Smooth muscle cell (in vitro differentiated cells): ENCODE measurements around the gene LRRC71. TPM values are rescaled to one million over a fixed set of nuclear protein-coding genes. Genes with fewer than 3 reads are reported as not detected.

Experiments used
- DNase-seq: peaks from one replicate; lab custom pipeline; 2025; ENCODE audit not compliant: unreplicated experiment; lab: John Stamatoyannopoulos, UW
- H2AFZ ChIP-seq: fragments of 200-600 bp; sonication (generic); 2 replicates; pipeline ENCODE4 v1.6.0; 2016; ENCODE audit warnings: antibody characterized with exemption, low read depth, mild to moderate bottlenecking
- H3F3A ChIP-seq: fragments of 200-600 bp; sonication (generic); 2 replicates; pipeline ENCODE4 v1.6.0; 2017; ENCODE audit warnings: antibody characterized with exemption, low read depth
- H3K27ac ChIP-seq: fragments of 200-600 bp; sonication (generic); 2 replicates; pipeline ENCODE4 v1.5.1; 2016; ENCODE audit warnings: low read depth, mild to moderate bottlenecking
- H3K27me3 ChIP-seq: fragments of 200-600 bp; sonication (generic); 2 replicates; pipeline ENCODE4 v1.6.1; 2016; ENCODE audit warnings: low read depth, mild to moderate bottlenecking
- H3K36me3 ChIP-seq: fragments of 200-600 bp; sonication (generic); 2 replicates; pipeline ENCODE4 v1.5.1; 2016; ENCODE audit warnings: low read depth
- H3K4me1 ChIP-seq: fragments of 200-600 bp; sonication (generic); 2 replicates; pipeline ENCODE4 v1.5.1; 2016; ENCODE audit warnings: low read depth
- H3K4me2 ChIP-seq: fragments of 200-600 bp; sonication (generic); 2 replicates; pipeline ENCODE4 v1.6.0; 2016; ENCODE audit warnings: mild to moderate bottlenecking
- H3K4me3 ChIP-seq: fragments of 200-600 bp; sonication (generic); 2 replicates; pipeline ENCODE4 v1.5.1; 2016; ENCODE audit warnings: mild to moderate bottlenecking
- H3K79me2 ChIP-seq: fragments of 200-600 bp; sonication (generic); 2 replicates; pipeline ENCODE4 v1.6.0; 2016; ENCODE audit warnings: low read depth, mild to moderate bottlenecking
- H3K9ac ChIP-seq: fragments of 200-600 bp; sonication (generic); 2 replicates; pipeline ENCODE4 v1.6.0; 2016; ENCODE audit warnings: low read depth
- H3K9me3 ChIP-seq: fragments of 200-600 bp; sonication (generic); replicated peaks from 2 replicates; pipeline ENCODE4 v1.5.1; 2016; ENCODE audit warnings: low read depth
- H4K20me1 ChIP-seq: fragments of 200-600 bp; sonication (generic); 2 replicates; pipeline ENCODE4 v1.6.0; 2016; ENCODE audit warnings: low read depth
- CTCF ChIP-seq: fragments of 200-600 bp; sonication (generic); IDR thresholded peaks from 2 replicates; pipeline ENCODE4 v1.5.1; 2017; ENCODE audit warnings: borderline replicate concordance, mild to moderate bottlenecking, antibody characterized with exemption; ENCODE audit not compliant: insufficient read depth, poor library complexity, severe bottlenecking
- WGBS: methylation state at CpG from one replicate; pipeline ENCODE4 v1.1.7; 2016; ENCODE audit warnings: low lambda C conversion rate; 5-methylcytosine and 5-hydroxymethylcytosine counted together
- polyA plus RNA-seq: library from polyadenylated mRNA; unstranded; fragments of >200 nt; fragmentation: Nextera tagmentation; extraction: Ambion mirVana; gene quantifications from 2 replicates; pipeline ENCODE4 v1.2.1, GENCODE V29; 2016
- total RNA-seq: library from RNA; depleted of rRNA; stranded (reverse); fragments of >200 nt; gene quantifications from 2 replicates; pipeline ENCODE4 v1.2.3, GENCODE V29; 2014

LRRC71 gene
- total and polyA plus RNA-seq, 2 experiments from 2014 or later = not detected

- H2AFZ ChIP-seq = no peak overlapping the region
- peaks cover 85% of the 10 kb centered on the region for H3K27me3 ChIP-seq
- H3K27ac ChIP-seq = no peak overlapping the region
- TF ChIP-seq CTCF = peak; percentile 65
- peaks cover 11% of the 10 kb centered on the region for H3K4me1 ChIP-seq
- peaks cover 21% of the 10 kb centered on the region for H4K20me1 ChIP-seq
- DNase-seq = peak; percentile 51
- peaks cover 4% of the 10 kb centered on the region for H3F3A ChIP-seq
- no peak overlapping the region for H3K9ac ChIP-seq
- H3K79me2 ChIP-seq = no peaks in the 10 kb centered on the region
- H3K9me3 ChIP-seq = no peaks in the 10 kb centered on the region
- H3K4me3 ChIP-seq = peak overlapping the region; percentile 36
- whole genome bisulfite sequencing = 5% methylated on average over 45 of the region's 64 CpGs
- H3K36me3 ChIP-seq = no peaks in the 10 kb centered on the region
- H3K4me2 ChIP-seq = peak overlapping the region; percentile 83
Measured at GRCh38 chr1:156927215-156928042, 7.0 kb downstream of the LRRC71 start.

GRCh38 chr1:156928043-156928602 is 7.7 kb downstream of the LRRC71 start:
- no peak for TF ChIP-seq CTCF
- H3K27me3 ChIP-seq = peaks cover 78% of the 10 kb centered on the region
- no peak overlapping the region for H3K9ac ChIP-seq
- H4K20me1 ChIP-seq = peaks cover 21% of the 10 kb centered on the region
- no peak overlapping the region for H3K4me3 ChIP-seq
- DNase-seq = no peak
- H3K36me3 ChIP-seq = no peaks in the 10 kb centered on the region
- no peaks in the 10 kb centered on the region for H3K79me2 ChIP-seq
- H3K4me2 ChIP-seq = peak overlapping the region; percentile 83
- peaks cover 4% of the 10 kb centered on the region for H3F3A ChIP-seq
- no peak overlapping the region for H2AFZ ChIP-seq
- peaks cover 11% of the 10 kb centered on the region for H3K4me1 ChIP-seq
- no peaks in the 10 kb centered on the region for H3K9me3 ChIP-seq
- 22% methylated on average over 4 of the region's 4 CpGs for WGBS
- H3K27ac ChIP-seq = no peak overlapping the region

- H4K20me1 ChIP-seq = peaks cover 21% of the 10 kb centered on the region
- 83% methylated on average over 6 of the region's 6 CpGs for WGBS
- no peak for DNase-seq
- H3K4me3 ChIP-seq = no peak overlapping the region
- H3K27ac ChIP-seq = no peak overlapping the region
- no peaks in the 10 kb centered on the region for H3K9me3 ChIP-seq
- H3K27me3 ChIP-seq = peaks cover 62% of the 10 kb centered on the region
- H3K4me1 ChIP-seq = no peaks in the 10 kb centered on the region
- H3K79me2 ChIP-seq = no peaks in the 10 kb centered on the region
- H2AFZ ChIP-seq = no peak overlapping the region
- no peak overlapping the region for H3K4me2 ChIP-seq
- H3K9ac ChIP-seq = no peak overlapping the region
- H3F3A ChIP-seq = peaks cover 4% of the 10 kb centered on the region
- H3K36me3 ChIP-seq = no peaks in the 10 kb centered on the region
- no peak for TF ChIP-seq CTCF
Measured at GRCh38 chr1:156929596-156930238, 9.3 kb downstream of the LRRC71 start.
